Measurements from ENCODE around the gene ICOSLG.
"Not testable (repeated sequence)": the region's sequence is repeated elsewhere in the genome, so short reads cannot be mapped to it uniquely, and the experiment has no call there.

Gene ICOSLG

DNA sequence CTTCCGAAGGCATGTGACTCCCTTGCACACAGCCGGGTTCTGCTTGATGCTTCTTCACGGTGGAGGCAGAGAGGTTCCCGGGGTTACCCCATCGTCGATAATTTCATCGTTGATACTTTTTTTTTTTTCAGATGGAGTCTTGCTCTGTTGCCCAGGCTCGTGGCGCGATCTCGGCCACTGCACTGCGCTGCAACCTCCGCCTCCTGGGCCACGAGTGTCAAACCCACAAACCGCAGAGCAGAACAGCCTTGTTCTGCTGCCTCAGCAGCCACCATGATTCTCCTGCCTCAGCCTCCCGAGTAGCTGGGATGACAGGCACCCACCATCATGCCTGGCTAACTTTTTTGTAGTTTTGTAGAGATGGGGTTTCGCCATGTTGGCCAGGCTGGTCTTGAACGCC lies 20.1 kb downstream of the ICOSLG start:
- not testable (repeated sequence) for DNase-seq

- DNase-seq = not testable (repeated sequence)
Measured at GRCh38 chr21:44218461-44218860, 22.3 kb downstream of the ICOSLG start.

DNA sequence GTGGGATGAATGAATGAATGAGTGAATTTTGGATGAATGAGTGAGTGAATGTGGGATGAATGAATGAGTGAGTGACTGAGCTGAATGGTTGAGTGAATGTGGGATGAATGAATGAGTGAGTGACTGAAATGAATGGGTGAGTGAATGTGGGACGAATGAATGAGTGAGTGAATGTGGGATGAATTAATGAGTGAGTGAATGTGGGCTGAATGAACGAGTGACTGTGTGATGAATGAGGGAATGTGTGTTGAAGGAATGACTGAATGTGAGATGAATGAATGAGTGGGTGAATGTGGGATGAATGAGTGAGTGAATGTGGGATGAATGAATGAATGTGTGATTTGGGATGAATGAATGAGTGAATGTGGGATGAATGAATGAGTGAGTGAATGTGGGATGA lies 28.8 kb downstream of the ICOSLG start:
- not testable (repeated sequence) for DNase-seq

DNA sequence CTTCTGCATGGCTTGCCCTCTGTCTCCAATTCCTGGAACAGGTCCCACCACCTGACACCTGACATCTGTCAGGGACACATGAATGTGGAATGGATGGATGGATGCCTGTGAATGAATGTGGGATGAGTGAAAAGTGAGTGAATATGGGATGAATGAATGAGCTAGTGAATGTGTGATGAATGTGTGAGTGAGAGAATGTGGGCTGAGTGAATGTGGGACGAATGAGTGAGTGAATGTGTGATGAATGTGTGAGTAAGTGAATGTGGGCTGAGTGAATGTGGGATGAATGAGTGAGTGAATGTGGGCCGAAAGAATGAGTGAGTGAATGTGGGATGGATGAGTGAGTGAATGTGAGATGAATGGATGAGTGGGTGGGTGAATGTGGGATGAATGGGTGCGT lies 29.2 kb downstream of the ICOSLG start:
- DNase-seq = not testable (repeated sequence)

DNA sequence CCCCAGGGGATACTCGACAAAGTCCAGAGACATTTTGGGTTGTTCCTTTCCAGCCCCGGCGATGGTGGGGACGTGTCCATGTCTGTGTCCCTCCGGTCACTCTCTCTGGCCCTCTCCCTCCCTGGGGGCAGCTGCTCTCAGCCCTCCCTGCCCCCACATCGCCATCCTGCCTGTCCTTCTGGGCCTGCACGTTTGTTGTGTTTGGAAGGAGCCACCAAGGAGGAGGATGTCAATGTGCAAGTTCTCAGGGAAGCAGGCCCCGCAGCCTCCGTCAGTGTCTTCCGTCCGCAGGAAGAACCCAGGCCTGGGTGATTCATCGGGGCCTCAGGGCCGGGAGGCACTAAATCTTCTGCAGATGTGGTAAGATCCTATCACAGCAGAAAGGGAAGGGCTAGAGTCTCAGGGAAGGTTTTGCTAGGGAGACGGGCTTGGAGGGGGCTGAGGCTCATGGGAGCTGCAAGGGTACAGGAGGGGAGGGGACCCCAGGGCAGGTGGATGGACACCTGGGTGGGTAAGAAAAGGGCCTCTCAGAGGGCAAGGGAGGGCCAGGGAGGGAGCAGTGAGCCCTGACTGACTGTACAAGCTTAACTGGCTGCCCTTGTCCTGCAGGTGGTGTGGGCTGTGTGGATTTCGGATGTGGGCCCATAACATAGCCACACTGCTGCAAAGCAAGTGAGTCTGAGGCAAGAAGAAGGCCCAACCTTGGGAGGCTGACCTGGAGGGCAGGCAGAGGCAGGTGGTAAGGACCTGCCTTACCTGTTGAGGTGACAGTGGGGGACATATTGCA lies 32.7 kb downstream of the ICOSLG start:
- DNase-seq = not testable (repeated sequence)

DNA sequence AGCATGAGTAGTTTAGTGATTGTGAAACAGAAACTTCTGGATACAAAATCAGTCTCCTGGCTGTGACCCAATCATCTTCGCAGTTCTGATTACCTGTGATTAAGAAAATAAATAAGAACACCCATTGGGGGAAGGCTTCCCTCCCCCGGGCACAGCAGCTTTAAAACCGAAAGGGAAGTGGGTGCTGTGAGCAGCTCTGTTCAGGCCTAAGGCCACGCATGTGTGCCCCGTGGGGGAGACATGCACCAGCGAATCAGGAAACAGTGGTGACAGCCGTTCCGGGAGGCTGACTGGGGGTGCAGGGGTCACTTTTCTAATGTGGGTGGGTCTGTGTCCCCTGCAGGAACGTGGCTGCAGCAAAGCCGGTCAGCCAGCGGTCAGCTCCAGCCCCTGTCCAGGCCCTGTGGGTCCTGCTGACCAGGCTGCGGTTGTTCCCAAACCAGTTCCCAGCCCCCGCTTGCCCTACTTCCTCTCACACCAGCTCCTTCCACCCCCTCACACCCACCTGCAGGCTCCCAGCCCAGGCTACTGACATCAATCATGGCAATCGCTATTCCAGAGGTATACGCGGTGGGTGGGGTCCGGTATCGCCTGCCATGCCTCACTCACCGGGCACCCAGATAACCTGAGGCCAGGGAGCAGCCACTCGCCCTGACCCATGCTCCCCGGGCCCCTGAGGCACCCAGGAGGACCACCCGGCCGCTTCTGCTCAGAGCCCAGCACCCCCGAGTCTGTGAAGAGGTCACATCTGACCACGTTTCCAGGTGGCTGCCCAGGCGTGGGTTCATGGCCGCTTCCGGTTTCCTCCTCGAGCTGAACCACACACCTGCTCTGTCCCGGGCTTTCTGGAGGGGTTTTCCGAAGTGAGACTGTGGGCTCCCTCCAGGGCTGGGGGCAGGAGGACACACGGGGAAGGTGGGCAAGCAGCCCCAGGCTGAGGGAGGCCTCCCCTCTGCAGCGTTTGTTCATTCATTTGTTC lies 33.8 kb downstream of the ICOSLG start:
- not testable (repeated sequence) for DNase-seq

- not testable (repeated sequence) for DNase-seq
Measured at GRCh38 chr21:44206187-44206586, 34.6 kb downstream of the ICOSLG start.

GRCh38 chr21:44202590-44203299 lies 38.0 kb downstream of the ICOSLG start:
- not testable (repeated sequence) for DNase-seq

- not testable (repeated sequence) for DNase-seq
Measured at GRCh38 chr21:44199997-44200396, 40.7 kb downstream of the ICOSLG start.

DNA sequence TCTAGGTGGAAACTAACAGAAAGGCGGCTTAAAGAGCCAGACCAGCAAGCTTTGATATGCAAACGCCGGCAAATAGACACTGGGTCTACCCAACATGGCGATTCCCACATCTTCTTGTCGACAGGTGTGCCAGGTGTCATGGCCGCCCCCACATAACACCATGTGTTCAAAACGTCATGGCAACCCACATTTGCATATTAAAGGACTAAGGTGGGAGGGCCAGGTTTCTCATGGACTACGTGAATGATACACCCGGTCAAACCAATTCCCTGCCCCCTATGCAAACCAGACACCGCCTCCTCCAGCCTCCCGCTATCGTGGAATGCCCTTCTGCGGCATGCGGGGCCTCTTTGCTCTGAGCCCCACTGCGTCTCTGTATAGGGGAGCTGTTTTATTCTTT lies 41.3 kb downstream of the ICOSLG start:
- DNase-seq = no peak

GRCh38 chr21:44197156-44197516 lies 43.6 kb downstream of the ICOSLG start:
- DNase-seq = not testable (repeated sequence)

DNA sequence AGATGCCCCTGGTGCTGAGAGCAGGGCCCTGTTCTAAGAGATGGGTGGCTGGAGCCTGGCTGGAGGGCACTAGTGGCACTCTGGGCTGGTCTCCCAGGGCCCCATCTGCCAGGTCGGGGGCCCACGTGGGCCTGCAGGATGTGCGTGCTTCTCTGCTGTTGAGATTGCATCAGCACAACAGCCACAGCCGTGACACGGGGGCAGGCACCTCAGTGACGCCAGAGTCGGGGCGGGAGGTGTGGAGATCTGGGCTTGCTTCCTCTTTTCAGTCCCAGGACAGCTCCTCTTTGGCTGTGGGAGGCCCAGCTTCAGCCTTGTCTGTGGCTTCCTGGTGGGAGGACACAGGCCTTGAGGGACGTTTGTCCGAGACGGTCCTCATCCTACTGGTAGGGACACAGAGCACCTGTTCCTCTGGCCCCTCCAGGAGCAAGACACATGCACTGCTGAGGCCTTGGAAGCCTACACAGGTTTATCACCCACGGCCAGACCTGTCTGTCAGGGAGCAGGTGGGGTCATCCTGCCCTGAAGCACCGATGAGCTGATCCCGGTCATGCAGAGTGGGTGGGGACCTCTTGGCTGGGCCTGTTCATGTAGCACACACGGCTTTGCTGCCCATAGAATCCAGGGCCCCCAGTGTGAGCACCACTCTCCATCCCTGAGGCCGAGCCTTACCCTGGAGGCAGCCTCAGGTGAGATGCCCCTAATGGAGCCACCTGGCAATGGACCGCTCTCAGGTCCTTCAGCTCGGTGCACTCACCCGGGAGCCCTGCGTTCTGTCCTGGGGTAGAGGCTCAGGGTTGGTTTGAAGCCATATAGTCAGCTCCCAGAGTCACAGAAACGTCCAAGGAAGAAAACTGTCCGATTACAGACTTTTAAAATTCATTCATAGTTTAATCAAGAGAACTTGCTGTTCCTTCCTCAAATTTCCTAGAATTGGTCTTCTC lies 44.3 kb downstream of the ICOSLG start:
- not testable (repeated sequence) for DNase-seq

DNA sequence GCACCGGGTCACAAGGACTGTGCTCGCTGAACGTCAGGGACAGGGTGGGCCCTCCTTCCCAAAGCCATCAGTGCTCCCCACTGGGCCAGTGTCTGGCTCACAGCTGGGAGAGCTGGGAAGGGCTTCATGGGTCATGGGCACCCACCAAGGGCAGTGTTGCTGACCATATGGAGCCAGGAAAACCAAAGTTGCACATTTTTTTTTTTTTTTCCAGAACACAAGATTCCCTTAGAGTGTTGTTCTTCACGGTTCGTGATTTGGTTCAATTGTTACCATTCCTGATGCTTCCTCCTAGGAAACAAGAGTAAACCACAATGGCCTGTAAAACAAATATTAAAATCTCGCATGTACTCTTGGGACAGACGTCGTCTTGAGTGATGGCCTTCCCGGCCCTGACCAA lies 45.9 kb downstream of the ICOSLG start:
- not testable (repeated sequence) for DNase-seq

DNA sequence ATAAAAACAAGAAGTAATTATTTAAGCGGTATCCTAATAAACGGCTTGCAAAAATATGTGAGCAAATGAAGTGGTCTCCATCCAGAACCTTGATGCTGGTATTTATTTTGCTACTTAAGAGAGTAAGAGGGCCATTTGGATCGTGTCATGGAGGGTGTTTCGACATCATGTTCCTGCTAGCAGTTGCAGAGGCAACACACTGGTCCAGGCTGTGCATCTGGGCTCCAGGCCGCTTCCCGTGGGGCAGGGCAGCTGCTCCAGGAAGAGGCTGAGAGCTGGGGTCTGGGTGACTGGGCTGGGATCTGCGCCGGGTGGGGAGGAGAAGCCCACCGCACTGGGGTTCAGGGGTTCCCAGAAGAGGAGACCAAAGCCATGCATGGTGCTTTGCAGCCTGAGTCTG lies 46.3 kb downstream of the ICOSLG start:
- DNase-seq = not testable (repeated sequence)

DNA sequence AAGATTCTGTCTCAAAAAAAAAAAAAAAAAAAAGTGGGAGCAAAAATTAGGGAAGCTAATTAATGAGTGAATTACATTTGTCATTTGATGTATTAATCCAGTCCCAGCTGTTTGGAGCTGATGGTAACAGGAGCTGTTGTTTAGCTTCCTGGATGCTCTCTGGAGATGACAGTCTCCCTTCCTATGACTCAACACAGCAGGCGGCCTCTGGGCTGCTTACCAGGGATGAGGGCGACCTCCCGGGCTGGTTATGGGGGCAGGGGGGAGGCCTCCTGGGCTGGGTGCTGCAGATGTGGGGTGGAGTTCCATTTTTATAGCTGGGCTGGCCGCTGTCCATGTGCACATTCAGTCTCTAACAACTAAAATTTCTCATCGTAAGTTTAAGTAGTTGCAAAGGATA lies 47.6 kb downstream of the ICOSLG start:
- DNase-seq = not testable (repeated sequence)

DNA sequence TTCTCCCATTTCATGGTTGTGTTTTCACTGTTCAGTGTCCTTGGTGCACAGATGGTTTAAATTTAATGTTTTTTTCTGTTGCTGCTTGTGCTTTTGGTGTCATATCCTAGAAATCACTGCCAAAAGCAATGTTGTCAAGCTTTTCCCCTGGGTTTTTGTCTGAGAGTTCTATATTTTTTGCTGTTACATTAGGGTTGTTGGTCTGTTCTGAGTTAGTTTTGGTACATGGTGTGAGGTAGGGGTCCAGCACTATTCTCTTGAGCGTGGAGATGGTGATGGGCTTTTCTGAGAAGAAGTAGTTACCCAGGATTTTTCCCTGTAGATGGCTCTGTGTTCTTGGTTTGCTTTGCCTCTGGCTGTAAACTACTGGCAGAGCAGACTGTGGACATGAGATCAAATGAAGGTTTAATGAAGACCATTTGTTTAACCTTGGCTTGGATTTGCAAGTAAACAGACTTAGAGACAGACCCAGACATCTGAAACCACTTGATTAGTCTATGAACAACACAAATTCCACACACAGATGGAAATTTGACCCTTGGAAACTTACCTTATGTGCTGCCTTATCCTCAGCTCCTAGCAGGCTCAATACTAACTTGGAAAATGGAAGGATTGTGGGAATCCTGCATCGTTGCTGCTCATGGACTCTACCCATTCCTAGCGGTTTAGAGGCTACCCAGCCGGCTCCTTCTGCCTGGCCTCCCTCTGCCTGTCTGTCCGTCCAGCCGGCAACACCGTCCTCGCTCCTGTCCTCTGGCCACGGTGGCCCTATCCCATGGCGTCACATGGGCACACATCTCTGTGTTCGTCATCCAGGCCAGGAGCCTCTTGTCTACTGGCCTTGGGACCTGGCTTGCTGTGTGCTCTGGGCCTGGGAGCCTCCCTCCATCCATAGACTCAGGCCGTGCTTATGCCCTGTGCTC lies 50.1 kb downstream of the ICOSLG start:
- not testable (repeated sequence) for DNase-seq

DNA sequence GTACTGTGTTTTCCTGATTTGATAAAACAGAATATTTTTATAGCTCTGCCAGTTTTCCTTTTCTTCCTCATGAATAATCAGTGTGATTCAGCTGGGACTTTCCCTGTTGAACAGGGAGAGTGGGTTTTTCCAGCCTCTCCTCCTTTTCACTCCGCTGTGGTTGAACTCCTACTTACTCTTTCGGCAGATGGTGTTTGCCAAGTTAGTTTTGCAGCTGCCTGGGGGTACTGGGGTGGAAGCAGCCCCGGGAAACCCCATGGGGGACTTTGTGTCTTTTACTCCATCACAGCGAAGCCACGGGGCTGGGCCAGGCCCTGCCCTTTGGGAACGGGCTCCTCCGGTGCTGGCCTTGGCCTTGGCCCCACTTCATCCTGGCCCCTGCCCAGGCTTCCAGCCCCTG lies 55.9 kb downstream of the ICOSLG start:
- not testable (repeated sequence) for DNase-seq

- DNase-seq = not testable (repeated sequence)
Measured at GRCh38 chr21:44182202-44182601, 58.5 kb downstream of the ICOSLG start.

DNA sequence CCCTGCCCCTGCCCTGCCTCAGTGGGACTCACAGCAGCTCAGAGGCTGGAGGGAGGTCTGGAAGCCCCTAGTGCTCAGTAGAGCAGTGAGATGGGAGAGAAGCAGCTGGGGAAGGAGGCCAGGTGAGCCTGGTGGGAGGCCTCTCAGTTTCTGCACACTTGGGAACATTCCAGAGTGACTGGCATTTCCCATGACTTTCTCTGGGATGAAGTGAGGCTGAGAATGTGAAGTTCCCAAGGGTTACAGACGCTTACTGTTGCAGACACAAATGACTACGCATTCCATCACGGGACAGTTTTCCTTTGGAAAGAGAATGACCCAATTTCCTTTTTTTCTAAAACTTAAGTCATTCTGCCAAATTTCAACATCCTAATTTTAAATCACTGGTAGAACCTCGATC lies 59.2 kb downstream of the ICOSLG start:
- not testable (repeated sequence) for DNase-seq

GRCh38 chr21:44176127-44176526 lies 64.6 kb downstream of the ICOSLG start:
- DNase-seq = not testable (repeated sequence)

GRCh38 chr21:44175189-44175588 lies 65.6 kb downstream of the ICOSLG start:
- not testable (repeated sequence) for DNase-seq

All from SHP77 (cell line).